PC-9 (cell line): Measurements from ENCODE around the gene NOL9. TPM values are rescaled to one million over a fixed set of nuclear protein-coding genes. Genes with fewer than 3 reads are reported as not detected.

ENCODE experiments used
- BruUV-seq: library from RNA; stranded (reverse); fragments of 400-500 nt; replicated peaks from 2 replicates; lab custom pipeline; 2021; lab: Mats Ljungman, UMichigan
- CTCF ChIA-PET: fragments of 300-600 bp; sonication (Branson Sonifier 250); formaldehyde crosslinking; loops from one replicate; lab custom pipeline; 2022; ENCODE audit warnings: antibody characterized with exemption; lab: Charles Lee
- POLR2A ChIA-PET: fragments of 300-600 bp; sonication (Branson Sonifier 250); formaldehyde crosslinking; loops from one replicate; lab custom pipeline; 2022; ENCODE audit warnings: antibody characterized with exemption; ENCODE audit not compliant: unreplicated experiment; lab: Charles Lee
- DNase-seq, 2 experiments: peaks; one replicate each; pipeline versions ENCODE4 v3.0.0 to v3.0.0-alpha.2; 2015 to 2022; ENCODE audit warnings: mixed read lengths in 1 of 2
- H2AFZ ChIP-seq: fragments of 200-600 bp; sonication (generic); 2 replicates; pipeline ENCODE4 v1.8.1; 2017; ENCODE audit warnings: antibody characterized with exemption
- H3F3A ChIP-seq: fragments of 200-600 bp; sonication (generic); 2 replicates; pipeline ENCODE4 v1.8.1; 2017; ENCODE audit warnings: antibody characterized with exemption, mild to moderate bottlenecking, low read depth; ENCODE audit not compliant: insufficient read depth
- H3K27ac ChIP-seq: fragments of 200-600 bp; sonication (generic); 2 replicates; pipeline ENCODE4 v1.6.1; 2016; ENCODE audit warnings: mixed run types
- H3K27me3 ChIP-seq: fragments of 200-600 bp; sonication (generic); 2 replicates; pipeline ENCODE4 v1.6.1; 2016; ENCODE audit warnings: low read depth, mixed run types; ENCODE audit not compliant: insufficient read depth
- H3K36me3 ChIP-seq: fragments of 200-600 bp; sonication (generic); 2 replicates; pipeline ENCODE4 v1.6.1; 2016; ENCODE audit warnings: low read depth, mixed run types
- H3K4me1 ChIP-seq: fragments of 200-600 bp; sonication (generic); replicated peaks from 2 replicates; pipeline ENCODE4 v1.6.1; 2016; ENCODE audit warnings: mixed run types; ENCODE audit not compliant: insufficient read depth
- H3K4me2 ChIP-seq: fragments of 200-600 bp; sonication (generic); 2 replicates; pipeline ENCODE4 v1.6.1; 2017; ENCODE audit warnings: mixed run types
- H3K4me3 ChIP-seq: fragments of 200-600 bp; sonication (generic); 2 replicates; pipeline ENCODE4 v1.6.1; 2016; ENCODE audit warnings: mixed run types
- H3K79me2 ChIP-seq: fragments of 200-600 bp; sonication (generic); 2 replicates; pipeline ENCODE4 v1.6.1; 2017; ENCODE audit warnings: low read depth, mixed run types
- H3K9me2 ChIP-seq: fragments of 200-600 bp; sonication (generic); 2 replicates; pipeline ENCODE4 v1.8.1; 2017; ENCODE audit warnings: mild to moderate bottlenecking; ENCODE audit not compliant: insufficient read depth
- H3K9me3 ChIP-seq: fragments of 200-600 bp; sonication (generic); 2 replicates; pipeline ENCODE4 v1.8.1; 2016; ENCODE audit warnings: low read depth; ENCODE audit not compliant: insufficient read depth
- H4K20me1 ChIP-seq: fragments of 200-600 bp; sonication (generic); 2 replicates; pipeline ENCODE4 v1.8.1; 2017; ENCODE audit not compliant: insufficient read depth
- EZH2 ChIP-seq: fragments of 200-600 bp; sonication (generic); IDR thresholded peaks from 2 replicates; pipeline ENCODE4 v1.8.0; 2017; ENCODE audit warnings: antibody characterized with exemption, low read depth
- intact Hi-C: fragments of 100-400 bp; cut with micrococcal nuclease; formaldehyde crosslinking; loops from one replicate; pipeline ENCODE4 v1.10.0; 2022; ENCODE audit not compliant: unreplicated experiment
- total RNA-seq: library from RNA; stranded (reverse); gene quantifications from 2 replicates; pipeline ENCODE4 v1.2.3, GENCODE V29; 2021
- TF ChIP-seq, protein P1 (sequence below): fragments of 200-600 bp; sonication (generic); conservative IDR thresholded peaks from 2 replicates; pipeline ENCODE4 v1.6.1; 2017; ENCODE audit warnings: mixed run types, antibody characterized with exemption, mild to moderate bottlenecking, moderate library complexity

NOL9 gene
- total RNA-seq, 1 experiment from 2014 or later, result 28.4 TPM

DNA sequence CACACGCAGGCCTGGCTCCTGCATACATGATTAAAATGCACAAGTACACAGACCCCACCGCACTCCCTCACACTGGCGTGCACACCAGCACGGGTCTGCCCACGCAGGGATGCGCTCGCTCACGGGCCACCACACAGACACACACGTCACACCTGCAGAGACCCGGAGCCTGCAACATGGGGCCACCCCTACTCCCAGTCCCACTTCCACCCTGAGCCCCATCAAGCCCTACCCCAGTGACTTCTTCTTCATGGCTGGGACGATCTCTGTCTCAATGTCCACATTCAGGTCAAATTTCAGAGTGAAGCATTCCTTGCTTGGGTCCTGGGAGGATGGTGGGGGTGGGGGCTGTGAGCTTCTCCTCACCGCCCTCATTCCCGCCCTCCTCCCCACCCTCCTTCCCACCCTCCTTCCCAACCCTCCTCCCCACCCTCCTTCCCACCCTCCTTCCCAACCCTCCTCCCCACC is 79.5 kb downstream of the NOL9 start:
- no TSS peak for BruUV-seq
- intact Hi-C loops, result no loop called here
- no peaks in the 10 kb centered on the region for H3K9me3 ChIP-seq
- peaks cover 11% of the 10 kb centered on the region; the same call in 1 of the 2 replicates for H3K4me1 ChIP-seq
- no peak overlapping the region for H2AFZ ChIP-seq
- peaks cover 10% of the 10 kb centered on the region; the same call in 1 of the 2 replicates for H3F3A ChIP-seq
- no peak for DNase-seq
- no peaks in the 10 kb centered on the region for H3K27me3 ChIP-seq
- H3K27ac ChIP-seq, result no peak overlapping the region
- H3K4me3 ChIP-seq, result no peak overlapping the region
- H4K20me1 ChIP-seq, result no peaks in the 10 kb centered on the region
- H3K36me3 ChIP-seq, result no peaks in the 10 kb centered on the region
- ChIA-PET CTCF (interaction anchor here (0.6 kb wide), 1 partner anchor 632 kb away, joined by 21 read pairs; no protein-coding TSS in a partner anchor), POLR2A (no interaction called here)
- no peaks in the 10 kb centered on the region for H3K79me2 ChIP-seq
- TF ChIP-seq, protein P1, sequence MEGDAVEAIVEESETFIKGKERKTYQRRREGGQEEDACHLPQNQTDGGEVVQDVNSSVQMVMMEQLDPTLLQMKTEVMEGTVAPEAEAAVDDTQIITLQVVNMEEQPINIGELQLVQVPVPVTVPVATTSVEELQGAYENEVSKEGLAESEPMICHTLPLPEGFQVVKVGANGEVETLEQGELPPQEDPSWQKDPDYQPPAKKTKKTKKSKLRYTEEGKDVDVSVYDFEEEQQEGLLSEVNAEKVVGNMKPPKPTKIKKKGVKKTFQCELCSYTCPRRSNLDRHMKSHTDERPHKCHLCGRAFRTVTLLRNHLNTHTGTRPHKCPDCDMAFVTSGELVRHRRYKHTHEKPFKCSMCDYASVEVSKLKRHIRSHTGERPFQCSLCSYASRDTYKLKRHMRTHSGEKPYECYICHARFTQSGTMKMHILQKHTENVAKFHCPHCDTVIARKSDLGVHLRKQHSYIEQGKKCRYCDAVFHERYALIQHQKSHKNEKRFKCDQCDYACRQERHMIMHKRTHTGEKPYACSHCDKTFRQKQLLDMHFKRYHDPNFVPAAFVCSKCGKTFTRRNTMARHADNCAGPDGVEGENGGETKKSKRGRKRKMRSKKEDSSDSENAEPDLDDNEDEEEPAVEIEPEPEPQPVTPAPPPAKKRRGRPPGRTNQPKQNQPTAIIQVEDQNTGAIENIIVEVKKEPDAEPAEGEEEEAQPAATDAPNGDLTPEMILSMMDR, result no peak
- TF ChIP-seq EZH2, result no peak
- no peaks in the 10 kb centered on the region for H3K9me2 ChIP-seq
- H3K4me2 ChIP-seq, result no peak overlapping the region

DNA sequence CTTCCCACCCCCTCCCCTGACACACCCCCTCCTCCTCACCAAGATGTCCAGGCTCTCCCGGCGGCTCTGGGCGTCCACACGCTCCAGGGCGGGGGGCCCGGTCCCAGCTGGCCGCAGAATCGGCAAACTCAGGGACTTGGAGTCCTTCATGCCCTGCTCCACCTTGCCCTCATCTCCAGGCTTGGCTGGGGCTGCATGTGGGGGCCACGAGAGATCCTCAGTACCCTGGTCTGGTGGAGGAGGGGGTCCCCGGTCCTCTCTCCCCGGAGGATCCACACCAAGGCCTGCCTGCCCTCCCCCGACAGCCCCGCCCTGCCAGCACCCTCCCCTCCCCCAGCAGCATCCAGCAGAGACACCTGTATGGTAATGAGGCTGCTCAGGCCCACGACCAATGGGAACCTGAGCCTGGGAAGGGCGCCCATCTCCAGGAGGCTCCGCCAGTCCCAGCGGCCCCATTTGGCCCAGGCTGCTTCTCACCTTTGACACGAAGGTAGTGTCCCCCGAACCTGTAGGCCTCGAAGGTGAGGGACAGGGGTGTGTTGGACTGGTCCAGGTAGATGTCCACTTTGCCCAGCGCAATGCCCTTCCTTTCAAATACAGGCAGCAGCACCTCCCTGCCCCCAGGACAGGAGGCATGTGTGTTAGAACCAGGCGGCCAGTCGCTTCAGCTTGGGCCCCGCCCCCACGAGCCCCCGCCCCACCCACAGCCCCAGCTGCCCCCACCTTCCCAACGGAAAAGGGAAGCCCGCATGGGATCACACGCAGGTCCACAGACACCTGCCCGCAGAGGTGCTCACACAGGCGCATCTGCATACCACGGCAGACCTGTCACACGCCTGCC is 80.1 kb downstream of the NOL9 start:
- ChIA-PET POLR2A (no interaction called here), CTCF (interaction anchor here (0.6 kb wide), 1 partner anchor 632 kb away, joined by 21 read pairs; no protein-coding TSS in a partner anchor)
- Histone ChIP-seq H3K36me3 (no peaks in the 10 kb centered on the region), H3K9me2 (no peaks in the 10 kb centered on the region), H3K79me2 (no peaks in the 10 kb centered on the region), H3K9me3 (no peaks in the 10 kb centered on the region), H3F3A (peaks cover 10% of the 10 kb centered on the region; the same call in 1 of the 2 replicates), H3K27ac (no peak overlapping the region), H3K27me3 (no peaks in the 10 kb centered on the region), H3K4me2 (no peak overlapping the region), H4K20me1 (no peaks in the 10 kb centered on the region), H2AFZ (no peak overlapping the region), H3K4me1 (peaks cover 11% of the 10 kb centered on the region; the same call in 1 of the 2 replicates), H3K4me3 (no peak overlapping the region)
- TF ChIP-seq EZH2, result no peak
- TF ChIP-seq, protein P1, result no peak
- no TSS peak for BruUV-seq
- no peak for DNase-seq
- intact Hi-C loops, result no loop called here

DNA sequence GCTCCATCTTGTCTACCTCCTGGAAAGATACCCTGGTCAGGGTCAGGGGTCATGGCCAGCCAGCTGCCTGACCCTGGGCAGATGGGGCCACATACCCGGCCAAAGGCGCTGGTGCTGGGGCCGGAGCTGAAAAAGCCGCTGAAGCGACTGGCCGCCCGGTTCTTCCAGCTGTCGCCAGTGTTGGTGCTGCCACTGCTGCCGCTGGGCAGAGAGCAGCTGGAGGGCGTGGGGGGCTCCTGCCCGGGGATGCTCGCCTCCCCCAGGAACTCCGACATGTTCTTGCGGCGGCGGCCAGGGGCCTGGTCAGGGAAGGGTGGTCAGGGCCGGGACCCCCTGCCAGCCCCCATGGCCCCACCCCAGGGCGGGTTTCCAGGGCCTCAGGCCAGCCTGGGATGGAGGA is 81.2 kb downstream of the NOL9 start:
- Histone ChIP-seq H4K20me1 (no peaks in the 10 kb centered on the region), H3F3A (peaks cover 10% of the 10 kb centered on the region; the same call in 1 of the 2 replicates), H3K4me3 (no peak overlapping the region), H3K79me2 (no peaks in the 10 kb centered on the region), H2AFZ (no peak overlapping the region), H3K4me1 (peaks cover 11% of the 10 kb centered on the region; the same call in 1 of the 2 replicates), H3K27ac (no peak overlapping the region), H3K27me3 (no peaks in the 10 kb centered on the region), H3K9me2 (no peaks in the 10 kb centered on the region), H3K4me2 (no peak overlapping the region), H3K36me3 (no peaks in the 10 kb centered on the region), H3K9me3 (no peaks in the 10 kb centered on the region)
- intact Hi-C loops, result no loop called here
- no peak for TF ChIP-seq EZH2
- TF ChIP-seq, protein P1, result no peak
- CTCF ChIA-PET, result interaction anchor here (0.6 kb wide), 1 partner anchor 74 kb away, joined by 3 read pairs; no protein-coding TSS in a partner anchor
- BruUV-seq, result no TSS peak
- DNase-seq, result no peak
- POLR2A ChIA-PET, result no interaction called here
